Osteoblast (primary cell): ENCODE results near the gene PCSK5. TPM values are rescaled to one million over a fixed set of nuclear protein-coding genes. Genes with fewer than 3 reads are reported as not detected.
A peak's percentile ranks its signal among the peaks of the same experiment; 100 is the strongest.
"Not testable (repeated sequence)": the region's sequence is repeated elsewhere in the genome, so short reads cannot be mapped to it uniquely, and the experiment has no call there.

Experiments used
- DNase-seq: peaks from one replicate; pipeline ENCODE4 v3.0.0; 2011; ENCODE audit warnings: low spot score, mixed read lengths; ENCODE audit not compliant: insufficient read length; ENCODE audit errors: missing footprints
- H2AFZ ChIP-seq: 2 replicates; pipeline ENCODE4 v1.6.0; 2011; ENCODE audit warnings: mild to moderate bottlenecking, low read length
- H3K27ac ChIP-seq: 2 replicates; pipeline ENCODE4 v1.5.1; 2011; ENCODE audit warnings: mild to moderate bottlenecking, low read depth, low read length, moderate library complexity
- H3K27me3 ChIP-seq: 2 replicates; pipeline ENCODE4 v1.6.0; 2012; ENCODE audit warnings: mild to moderate bottlenecking, control low read depth, inconsistent platforms, low read length, moderate library complexity; ENCODE audit not compliant: insufficient read depth
- H3K36me3 ChIP-seq: 2 replicates; pipeline ENCODE4 v1.5.1; 2011; ENCODE audit warnings: mild to moderate bottlenecking, low read length, control low read depth, moderate library complexity; ENCODE audit not compliant: insufficient read depth
- H3K4me1 ChIP-seq: 2 replicates; pipeline ENCODE4 v1.5.1; 2011; ENCODE audit warnings: mild to moderate bottlenecking, low read length, control low read depth, moderate library complexity; ENCODE audit not compliant: insufficient read depth
- H3K4me2 ChIP-seq: 2 replicates; pipeline ENCODE4 v1.6.0; 2011; ENCODE audit warnings: mild to moderate bottlenecking, low read length; ENCODE audit not compliant: insufficient read depth
- H3K4me3 ChIP-seq: fragments of 200-600 bp; sonication (generic); 3 replicates; pipeline ENCODE4 v1.5.1; 2012; ENCODE audit warnings: mild to moderate bottlenecking, low read length, inconsistent platforms; ENCODE audit not compliant: insufficient read depth
- H3K79me2 ChIP-seq: 2 replicates; pipeline ENCODE4 v1.6.0; 2012; ENCODE audit warnings: mild to moderate bottlenecking, low read length, control low read depth, inconsistent platforms; ENCODE audit not compliant: insufficient read depth
- H3K9me3 ChIP-seq: 2 replicates; pipeline ENCODE4 v1.5.1; 2011; ENCODE audit warnings: low read depth, low read length, control low read depth
- H4K20me1 ChIP-seq: 2 replicates; pipeline ENCODE4 v1.6.0; 2012; ENCODE audit warnings: mild to moderate bottlenecking, low read length, control low read depth; ENCODE audit not compliant: insufficient read depth
- CTCF ChIP-seq: IDR thresholded peaks from 2 replicates; pipeline ENCODE4 v1.5.1; 2011; ENCODE audit warnings: mild to moderate bottlenecking, low read depth, low read length, moderate library complexity; ENCODE audit errors: extremely low read depth
- total RNA-seq: library from RNA; depleted of rRNA; stranded (reverse); fragments of >200 nt; gene quantifications from 2 replicates; pipeline ENCODE4 v1.2.3, GENCODE V29; 2012

PCSK5 gene
- total RNA-seq, 1 donor: 14.5 TPM

- no peaks in the 10 kb centered on the region for H3K36me3 ChIP-seq
- DNase-seq: no peak
- peaks cover 14% of the 10 kb centered on the region for H3K27me3 ChIP-seq
- TF ChIP-seq CTCF: no peak
- no peaks in the 10 kb centered on the region for H3K9me3 ChIP-seq
- no peak overlapping the region for H3K27ac ChIP-seq
- no peak overlapping the region for H3K4me2 ChIP-seq
- no peaks in the 10 kb centered on the region for H3K79me2 ChIP-seq
- no peaks in the 10 kb centered on the region for H4K20me1 ChIP-seq
- no peaks in the 10 kb centered on the region for H3K4me1 ChIP-seq
- H3K4me3 ChIP-seq: no peak overlapping the region
- H2AFZ ChIP-seq: no peak overlapping the region
Measured at GRCh38 chr9:76359766-76360165, 469.3 kb downstream of the PCSK5 start.

GRCh38 chr9:76362332-76363031, 472.0 kb downstream of the PCSK5 start:
- H3K27me3 ChIP-seq: peaks cover 14% of the 10 kb centered on the region
- not testable (repeated sequence) for H4K20me1 ChIP-seq, H3K4me1 ChIP-seq, DNase-seq, H3K36me3 ChIP-seq, H2AFZ ChIP-seq, H3K27ac ChIP-seq, H3K4me3 ChIP-seq, H3K4me2 ChIP-seq, H3K79me2 ChIP-seq, H3K9me3 ChIP-seq

- Histone ChIP-seq H3K4me2 (no peak overlapping the region), H3K27me3 (peaks cover 14% of the 10 kb centered on the region), H3K79me2 (no peaks in the 10 kb centered on the region), H2AFZ (no peak overlapping the region), H3K4me1 (no peaks in the 10 kb centered on the region), H3K36me3 (no peaks in the 10 kb centered on the region), H3K9me3 (no peaks in the 10 kb centered on the region), H3K27ac (no peak overlapping the region), H4K20me1 (no peaks in the 10 kb centered on the region), H3K4me3 (no peak overlapping the region)
- TF ChIP-seq CTCF: no peak
- DNase-seq: no peak
Measured at GRCh38 chr9:76363032-76363395, 472.5 kb downstream of the PCSK5 start.

GRCh38 chr9:76365028-76365427, 474.6 kb downstream of the PCSK5 start:
- H3K4me3 ChIP-seq: no peak overlapping the region
- H3K9me3 ChIP-seq: no peaks in the 10 kb centered on the region
- H3K36me3 ChIP-seq: no peaks in the 10 kb centered on the region
- H3K4me2 ChIP-seq: no peak overlapping the region
- peak; percentile 78 for DNase-seq
- H2AFZ ChIP-seq: no peak overlapping the region
- peaks cover 10% of the 10 kb centered on the region for H3K27me3 ChIP-seq
- H3K79me2 ChIP-seq: no peaks in the 10 kb centered on the region
- TF ChIP-seq CTCF: no peak
- H3K27ac ChIP-seq: no peak overlapping the region
- no peaks in the 10 kb centered on the region for H4K20me1 ChIP-seq
- no peaks in the 10 kb centered on the region for H3K4me1 ChIP-seq
